Inflammatory macrophage treated with lipopolysaccharide for 1 hour (primary cell): ENCODE data around the gene THUMPD1.

ENCODE experiments used
- DNase-seq, 2 donors: peaks; one replicate each; pipeline ENCODE4 v3.0.0-alpha.2; 2020 to 2022

Gene THUMPD1

DNA sequence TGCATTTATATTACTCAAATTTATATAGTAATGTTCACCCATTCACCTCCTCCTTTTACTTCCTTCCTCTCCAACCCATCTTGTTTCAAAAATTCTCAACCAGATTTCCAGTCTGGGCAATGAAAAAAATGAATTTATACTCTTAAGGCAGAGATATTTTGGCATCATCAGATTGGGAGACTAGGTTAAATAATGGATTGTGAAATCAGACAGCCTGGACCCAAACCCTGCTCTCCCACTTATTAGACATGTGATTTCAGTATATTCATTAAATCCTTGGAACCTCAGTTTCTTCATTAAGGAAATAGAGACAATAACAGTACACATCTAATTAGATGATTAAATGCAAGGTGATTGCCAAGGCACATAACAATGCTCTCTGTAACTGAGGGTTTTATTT is 52.0 kb downstream of the THUMPD1 start:
- no peak for DNase-seq

- no peak for DNase-seq
Observed at GRCh38 chr16:20683812-20684211, 57.8 kb downstream of the THUMPD1 start.
